Gastrocnemius medialis (tissue), 4 donors: Measurements from ENCODE around the gene ARHGEF10L.

Experiments
- CTCF ChIP-seq, 5 experiments: fragments of 450-650 bp in 3 of 5; fragments of 200-600 bp in 2 of 5; sonication (generic) in 2 of 5; IDR thresholded peaks in 4 of 5; conservative IDR thresholded peaks in 1 of 5; 1 replicate in 4 of 5; 2 replicates in 1 of 5; pipeline ENCODE4 v1.5.1; 2016 to 2019; ENCODE audit warnings: antibody characterized with exemption in 5 of 5, mild to moderate bottlenecking in 3 of 5, moderate library complexity in 3 of 5
- POLR2A ChIP-seq, 2 donors: fragments of 450-650 bp; IDR thresholded peaks; one replicate each; pipeline ENCODE4 v1.6.1; 2017; ENCODE audit warnings: antibody characterized with exemption in 2 of 2, mild to moderate bottlenecking in 2 of 2, moderate library complexity in 2 of 2

- TF ChIP-seq POLR2A (IDR thresholded peaks at IDR 0.05) (no peak), CTCF (IDR thresholded peaks at IDR 0.05 in 4 of 5, conservative IDR thresholded peaks at IDR 0.05 in 1 of 5) (no peak)
Measured at GRCh38 chr1:17551755-17552234, 12.3 kb downstream of the ARHGEF10L start.
